K562 (cell line): ENCODE measurements around the gene CCDC60. TPM values are rescaled to one million over a fixed set of nuclear protein-coding genes. Genes with fewer than 3 reads are reported as not detected.

Source experiments
- ZNF655 ChIP-seq: fragments of 250-450 bp; sonication (Bioruptor Pico); IDR thresholded peaks from 2 replicates; pipeline ENCODE4 v1.5.0; 2021
- polyA plus RNA-seq, 8 experiments: library from polyadenylated mRNA; depleted of rRNA in 4 of 8; stranded (reverse) in 5 of 8; unstranded in 3 of 8; fragments of >200 nt; fragmentation: Nextera tagmentation in 2 of 8; fragmentation: Illumina TruSeq in 1 of 8; extraction: Ambion mirVana in 2 of 8; extraction: Trizol in 1 of 8; gene quantifications; 2 replicates each; pipeline versions ENCODE4 v1.2.1 to v1.2.3, GENCODE V29; 2011 to 2014; ENCODE audit warnings: inconsistent platforms in 1 of 8, missing spikeins in 1 of 8
- total RNA-seq, 7 experiments: library from RNA; depleted of rRNA in 6 of 7; stranded (reverse); fragments of >200 nt in 6 of 7; fragmentation: Illumina TruSeq in 2 of 7; extraction: Trizol in 2 of 7; gene quantifications; 2 replicates each; pipeline versions ENCODE4 v1.2.1 to v1.2.3, GENCODE V29; 2011 to 2021; ENCODE audit warnings: low replicate concordance in 1 of 7
- TF ChIP-seq, protein P1 (sequence below): sonication (generic); formaldehyde crosslinking; IDR thresholded peaks from 2 replicates; pipeline ENCODE4 v1.8.1; 2022; ENCODE audit warnings: missing genetic modification reagents
- TF ChIP-seq, protein P2 (sequence below), 2 experiments: fragments of 450-650 bp; IDR thresholded peaks; 2 replicates each; pipeline ENCODE4 v1.6.1; 2018; ENCODE audit warnings: mild to moderate bottlenecking in 2 of 2, low read depth in 1 of 2; ENCODE audit not compliant: partially characterized antibody in 2 of 2

CCDC60 gene
- total and polyA plus RNA-seq, 9 of the 15 experiments (the other 6 are each of a cell fraction or from before 2014, with no cell fraction given) = not detected

- TF ChIP-seq, protein P1, sequence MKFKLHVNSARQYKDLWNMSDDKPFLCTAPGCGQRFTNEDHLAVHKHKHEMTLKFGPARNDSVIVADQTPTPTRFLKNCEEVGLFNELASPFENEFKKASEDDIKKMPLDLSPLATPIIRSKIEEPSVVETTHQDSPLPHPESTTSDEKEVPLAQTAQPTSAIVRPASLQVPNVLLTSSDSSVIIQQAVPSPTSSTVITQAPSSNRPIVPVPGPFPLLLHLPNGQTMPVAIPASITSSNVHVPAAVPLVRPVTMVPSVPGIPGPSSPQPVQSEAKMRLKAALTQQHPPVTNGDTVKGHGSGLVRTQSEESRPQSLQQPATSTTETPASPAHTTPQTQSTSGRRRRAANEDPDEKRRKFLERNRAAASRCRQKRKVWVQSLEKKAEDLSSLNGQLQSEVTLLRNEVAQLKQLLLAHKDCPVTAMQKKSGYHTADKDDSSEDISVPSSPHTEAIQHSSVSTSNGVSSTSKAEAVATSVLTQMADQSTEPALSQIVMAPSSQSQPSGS = no peak
- TF ChIP-seq, protein P2, sequence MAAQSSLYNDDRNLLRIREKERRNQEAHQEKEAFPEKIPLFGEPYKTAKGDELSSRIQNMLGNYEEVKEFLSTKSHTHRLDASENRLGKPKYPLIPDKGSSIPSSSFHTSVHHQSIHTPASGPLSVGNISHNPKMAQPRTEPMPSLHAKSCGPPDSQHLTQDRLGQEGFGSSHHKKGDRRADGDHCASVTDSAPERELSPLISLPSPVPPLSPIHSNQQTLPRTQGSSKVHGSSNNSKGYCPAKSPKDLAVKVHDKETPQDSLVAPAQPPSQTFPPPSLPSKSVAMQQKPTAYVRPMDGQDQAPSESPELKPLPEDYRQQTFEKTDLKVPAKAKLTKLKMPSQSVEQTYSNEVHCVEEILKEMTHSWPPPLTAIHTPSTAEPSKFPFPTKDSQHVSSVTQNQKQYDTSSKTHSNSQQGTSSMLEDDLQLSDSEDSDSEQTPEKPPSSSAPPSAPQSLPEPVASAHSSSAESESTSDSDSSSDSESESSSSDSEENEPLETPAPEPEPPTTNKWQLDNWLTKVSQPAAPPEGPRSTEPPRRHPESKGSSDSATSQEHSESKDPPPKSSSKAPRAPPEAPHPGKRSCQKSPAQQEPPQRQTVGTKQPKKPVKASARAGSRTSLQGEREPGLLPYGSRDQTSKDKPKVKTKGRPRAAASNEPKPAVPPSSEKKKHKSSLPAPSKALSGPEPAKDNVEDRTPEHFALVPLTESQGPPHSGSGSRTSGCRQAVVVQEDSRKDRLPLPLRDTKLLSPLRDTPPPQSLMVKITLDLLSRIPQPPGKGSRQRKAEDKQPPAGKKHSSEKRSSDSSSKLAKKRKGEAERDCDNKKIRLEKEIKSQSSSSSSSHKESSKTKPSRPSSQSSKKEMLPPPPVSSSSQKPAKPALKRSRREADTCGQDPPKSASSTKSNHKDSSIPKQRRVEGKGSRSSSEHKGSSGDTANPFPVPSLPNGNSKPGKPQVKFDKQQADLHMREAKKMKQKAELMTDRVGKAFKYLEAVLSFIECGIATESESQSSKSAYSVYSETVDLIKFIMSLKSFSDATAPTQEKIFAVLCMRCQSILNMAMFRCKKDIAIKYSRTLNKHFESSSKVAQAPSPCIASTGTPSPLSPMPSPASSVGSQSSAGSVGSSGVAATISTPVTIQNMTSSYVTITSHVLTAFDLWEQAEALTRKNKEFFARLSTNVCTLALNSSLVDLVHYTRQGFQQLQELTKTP (IDR thresholded peaks at IDR 0.05; ENCODE audit: low read depth in 1 of 2, partially characterized antibody in 2 of 2) = no peak
- no peak for TF ChIP-seq ZNF655 (CRISPR knock-in tag)
Observed at GRCh38 chr12:119410396-119410795, 75.9 kb downstream of the CCDC60 start (continued).
